Smooth muscle cell (in vitro differentiated cells): ENCODE measurements around the gene GINS1. TPM values are rescaled to one million over a fixed set of nuclear protein-coding genes. Genes with fewer than 3 reads are reported as not detected.

ENCODE experiments used
- DNase-seq: peaks from one replicate; lab custom pipeline; 2025; ENCODE audit not compliant: unreplicated experiment; lab: John Stamatoyannopoulos, UW
- H2AFZ ChIP-seq: fragments of 200-600 bp; sonication (generic); 2 replicates; pipeline ENCODE4 v1.6.0; 2016; ENCODE audit warnings: antibody characterized with exemption, low read depth, mild to moderate bottlenecking
- H3F3A ChIP-seq: fragments of 200-600 bp; sonication (generic); 2 replicates; pipeline ENCODE4 v1.6.0; 2017; ENCODE audit warnings: antibody characterized with exemption, low read depth
- H3K27ac ChIP-seq: fragments of 200-600 bp; sonication (generic); 2 replicates; pipeline ENCODE4 v1.5.1; 2016; ENCODE audit warnings: low read depth, mild to moderate bottlenecking
- H3K27me3 ChIP-seq: fragments of 200-600 bp; sonication (generic); 2 replicates; pipeline ENCODE4 v1.6.1; 2016; ENCODE audit warnings: low read depth, mild to moderate bottlenecking
- H3K36me3 ChIP-seq: fragments of 200-600 bp; sonication (generic); 2 replicates; pipeline ENCODE4 v1.5.1; 2016; ENCODE audit warnings: low read depth
- H3K4me1 ChIP-seq: fragments of 200-600 bp; sonication (generic); 2 replicates; pipeline ENCODE4 v1.5.1; 2016; ENCODE audit warnings: low read depth
- H3K4me2 ChIP-seq: fragments of 200-600 bp; sonication (generic); 2 replicates; pipeline ENCODE4 v1.6.0; 2016; ENCODE audit warnings: mild to moderate bottlenecking
- H3K4me3 ChIP-seq: fragments of 200-600 bp; sonication (generic); 2 replicates; pipeline ENCODE4 v1.5.1; 2016; ENCODE audit warnings: mild to moderate bottlenecking
- H3K79me2 ChIP-seq: fragments of 200-600 bp; sonication (generic); 2 replicates; pipeline ENCODE4 v1.6.0; 2016; ENCODE audit warnings: low read depth, mild to moderate bottlenecking
- H3K9ac ChIP-seq: fragments of 200-600 bp; sonication (generic); 2 replicates; pipeline ENCODE4 v1.6.0; 2016; ENCODE audit warnings: low read depth
- H3K9me3 ChIP-seq: fragments of 200-600 bp; sonication (generic); replicated peaks from 2 replicates; pipeline ENCODE4 v1.5.1; 2016; ENCODE audit warnings: low read depth
- H4K20me1 ChIP-seq: fragments of 200-600 bp; sonication (generic); 2 replicates; pipeline ENCODE4 v1.6.0; 2016; ENCODE audit warnings: low read depth
- CTCF ChIP-seq: fragments of 200-600 bp; sonication (generic); IDR thresholded peaks from 2 replicates; pipeline ENCODE4 v1.5.1; 2017; ENCODE audit warnings: borderline replicate concordance, mild to moderate bottlenecking, antibody characterized with exemption; ENCODE audit not compliant: insufficient read depth, poor library complexity, severe bottlenecking
- WGBS: methylation state at CpG from one replicate; pipeline ENCODE4 v1.1.7; 2016; ENCODE audit warnings: low lambda C conversion rate; 5-methylcytosine and 5-hydroxymethylcytosine counted together
- polyA plus RNA-seq: library from polyadenylated mRNA; unstranded; fragments of >200 nt; fragmentation: Nextera tagmentation; extraction: Ambion mirVana; gene quantifications from 2 replicates; pipeline ENCODE4 v1.2.1, GENCODE V29; 2016
- total RNA-seq: library from RNA; depleted of rRNA; stranded (reverse); fragments of >200 nt; gene quantifications from 2 replicates; pipeline ENCODE4 v1.2.3, GENCODE V29; 2014

GINS1 gene
- total and polyA plus RNA-seq, 2 experiments from 2014 or later, result 5.9 to 9.3 TPM

- Histone ChIP-seq H3K36me3 (no peaks in the 10 kb centered on the region), H3F3A (no peaks in the 10 kb centered on the region), H2AFZ (peak overlapping the region; percentile 56), H3K4me1 (peaks cover 8% of the 10 kb centered on the region), H3K27me3 (no peaks in the 10 kb centered on the region), H3K27ac (peak overlapping the region; percentile 20), H3K9me3 (no peaks in the 10 kb centered on the region), H3K79me2 (peaks cover 48% of the 10 kb centered on the region), H3K4me3 (peak overlapping the region; percentile 66), H3K4me2 (peak overlapping the region; percentile 100), H4K20me1 (peaks cover 5% of the 10 kb centered on the region), H3K9ac (peak overlapping the region; percentile 72)
- DNase-seq, result no peak
- no peak for TF ChIP-seq CTCF
- 7% methylated on average over 19 of the region's 19 CpGs for WGBS
These were observed 18.0 kb upstream of the GINS1 start for GRCh38 chr20:25389401-25389857.

GRCh38 chr20:25389858-25390537 lies 17.5 kb upstream of the GINS1 start:
- no peak for TF ChIP-seq CTCF
- H3K9me3 ChIP-seq, result no peaks in the 10 kb centered on the region
- no peaks in the 10 kb centered on the region for H3K27me3 ChIP-seq
- H3K4me3 ChIP-seq, result peak overlapping the region; percentile 66
- H3K79me2 ChIP-seq, result peaks cover 42% of the 10 kb centered on the region
- no peaks in the 10 kb centered on the region for H3F3A ChIP-seq
- peak overlapping the region; percentile 20 for H3K27ac ChIP-seq
- DNase-seq, result no peak
- under 1% methylated on average over 29 of the region's 67 CpGs for WGBS
- no peaks in the 10 kb centered on the region for H3K36me3 ChIP-seq
- peak overlapping the region; percentile 56 for H2AFZ ChIP-seq
- H3K4me2 ChIP-seq, result peak overlapping the region; percentile 100
- H3K4me1 ChIP-seq, result peaks cover 8% of the 10 kb centered on the region
- H3K9ac ChIP-seq, result peak overlapping the region; percentile 72
- no peaks in the 10 kb centered on the region for H4K20me1 ChIP-seq

GRCh38 chr20:25390538-25391528 lies 16.6 kb upstream of the GINS1 start, which contains the start of gene ABHD12:
Gene ABHD12, minus strand, starts transcription at chr20:25390835. Its CDS starts 132 bp downstream, at chr20:25390703.
- Histone ChIP-seq H3K27me3 (no peaks in the 10 kb centered on the region), H4K20me1 (no peaks in the 10 kb centered on the region), H2AFZ (peak within 1 kb of the TSS; percentile 90), H3K27ac (peak within 1 kb of the TSS; percentile 82), H3K9me3 (no peaks in the 10 kb centered on the region), H3K4me1 (peaks cover 8% of the 10 kb centered on the region), H3F3A (no peaks in the 10 kb centered on the region), H3K4me2 (peak within 1 kb of the TSS; percentile 100), H3K36me3 (no peaks in the 10 kb centered on the region), H3K79me2 (peaks cover 34% of the 10 kb centered on the region), H3K9ac (peak within 1 kb of the TSS; percentile 72), H3K4me3 (peak within 1 kb of the TSS; percentile 66)
- no peak for TF ChIP-seq CTCF
- whole genome bisulfite sequencing, result 1% methylated on average over 74 of the region's 91 CpGs
- DNase-seq, result peak; percentile 88
